Measurements from ENCODE around the gene BTLA. TPM values are rescaled to one million over a fixed set of nuclear protein-coding genes. Genes with fewer than 3 reads are reported as not detected.

Gene BTLA
- total RNA-seq, 4 donors from 2014 or later = 0.49 to 2.7 TPM; not detected in 2

DNA sequence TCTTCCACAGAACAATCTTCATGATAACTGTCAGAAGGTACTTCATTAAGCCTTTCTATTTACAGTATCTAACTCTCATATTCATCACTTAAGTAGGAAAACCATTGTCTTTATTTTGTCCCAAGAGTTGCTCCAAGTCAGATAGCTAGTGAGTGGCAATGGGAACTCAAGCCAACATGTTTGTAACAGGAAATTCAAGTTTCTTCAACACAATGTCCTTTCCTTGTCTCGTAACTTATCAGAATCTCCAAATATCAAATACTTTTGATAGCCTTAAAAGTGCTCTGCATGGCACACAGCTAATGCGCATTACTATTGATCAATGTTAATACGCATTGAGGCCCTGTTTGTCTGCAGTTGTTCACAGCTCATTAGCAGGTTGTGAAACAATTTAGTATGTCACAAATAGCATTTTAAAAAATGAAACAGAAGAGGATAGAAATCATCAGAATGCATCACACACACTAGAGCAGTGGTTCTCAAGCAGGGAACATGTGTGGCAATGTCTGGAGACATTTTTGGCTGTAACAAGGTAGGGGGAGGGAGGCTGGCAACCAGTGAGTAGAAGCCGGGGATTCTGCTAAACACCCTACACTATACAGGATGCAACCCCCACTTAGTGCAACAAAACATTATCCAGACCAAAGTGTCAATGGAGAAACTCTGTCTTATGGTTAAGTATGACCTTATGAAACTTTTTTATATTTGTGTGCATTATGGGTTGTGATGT lies 27.5 kb downstream of the BTLA start:
- 86 to 92% methylated on average over 4 of the region's 4 CpGs for whole genome bisulfite sequencing, 2 donors
- Histone ChIP-seq H3K9me3 (no peaks in the 10 kb centered on the region), H3K4me1 (no peaks in the 10 kb centered on the region), H3K36me3 (no peaks in the 10 kb centered on the region), H3K27ac (no peak overlapping the region), H3K27me3 (no peaks in the 10 kb centered on the region), H3K4me3 (replicated peaks in 1 of 3) (no peak overlapping the region)
- no peak for DNase-seq
- intact Hi-C loops (cut with DNase I) = no loop called here
- TF ChIP-seq, protein P1, sequence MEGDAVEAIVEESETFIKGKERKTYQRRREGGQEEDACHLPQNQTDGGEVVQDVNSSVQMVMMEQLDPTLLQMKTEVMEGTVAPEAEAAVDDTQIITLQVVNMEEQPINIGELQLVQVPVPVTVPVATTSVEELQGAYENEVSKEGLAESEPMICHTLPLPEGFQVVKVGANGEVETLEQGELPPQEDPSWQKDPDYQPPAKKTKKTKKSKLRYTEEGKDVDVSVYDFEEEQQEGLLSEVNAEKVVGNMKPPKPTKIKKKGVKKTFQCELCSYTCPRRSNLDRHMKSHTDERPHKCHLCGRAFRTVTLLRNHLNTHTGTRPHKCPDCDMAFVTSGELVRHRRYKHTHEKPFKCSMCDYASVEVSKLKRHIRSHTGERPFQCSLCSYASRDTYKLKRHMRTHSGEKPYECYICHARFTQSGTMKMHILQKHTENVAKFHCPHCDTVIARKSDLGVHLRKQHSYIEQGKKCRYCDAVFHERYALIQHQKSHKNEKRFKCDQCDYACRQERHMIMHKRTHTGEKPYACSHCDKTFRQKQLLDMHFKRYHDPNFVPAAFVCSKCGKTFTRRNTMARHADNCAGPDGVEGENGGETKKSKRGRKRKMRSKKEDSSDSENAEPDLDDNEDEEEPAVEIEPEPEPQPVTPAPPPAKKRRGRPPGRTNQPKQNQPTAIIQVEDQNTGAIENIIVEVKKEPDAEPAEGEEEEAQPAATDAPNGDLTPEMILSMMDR (IDR thresholded peaks at IDR 0.05) = no peak

DNA sequence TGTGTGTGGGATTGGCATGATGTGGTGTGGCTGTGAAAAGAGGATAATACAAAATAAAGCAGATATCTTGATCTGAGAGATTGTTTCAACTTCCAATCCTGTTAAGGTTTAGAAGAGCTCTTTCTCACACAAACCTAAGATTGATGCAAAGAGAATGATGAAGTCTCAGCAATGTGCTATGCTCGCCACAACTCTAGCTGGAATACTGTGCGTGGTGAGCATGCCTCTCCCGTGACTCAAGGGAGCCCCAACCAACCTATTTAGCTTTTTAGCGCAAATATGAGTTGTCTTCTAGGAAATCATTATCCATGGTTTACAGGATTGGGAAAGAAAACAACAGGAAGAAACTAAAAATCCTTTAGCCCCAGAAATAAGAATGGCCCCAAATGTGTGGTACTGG lies 28.5 kb downstream of the BTLA start:
- no peaks in the 10 kb centered on the region for H3K4me1 ChIP-seq
- TF ChIP-seq POLR2A (IDR thresholded peaks at IDR 0.05) = no peak
- TF ChIP-seq, protein P1 (IDR thresholded peaks at IDR 0.05) = no peak
- DNase-seq = no peak
- 93 to 98% methylated on average over 4 of the region's 4 CpGs for WGBS, 2 donors
- no peaks in the 10 kb centered on the region for H3K27me3 ChIP-seq
- no peak overlapping the region for H3K27ac ChIP-seq
- H3K9me3 ChIP-seq = no peaks in the 10 kb centered on the region
- H3K4me3 ChIP-seq (replicated peaks in 1 of 3) = no peak overlapping the region
- intact Hi-C loops (cut with DNase I) = no loop called here
- no peaks in the 10 kb centered on the region for H3K36me3 ChIP-seq

DNA sequence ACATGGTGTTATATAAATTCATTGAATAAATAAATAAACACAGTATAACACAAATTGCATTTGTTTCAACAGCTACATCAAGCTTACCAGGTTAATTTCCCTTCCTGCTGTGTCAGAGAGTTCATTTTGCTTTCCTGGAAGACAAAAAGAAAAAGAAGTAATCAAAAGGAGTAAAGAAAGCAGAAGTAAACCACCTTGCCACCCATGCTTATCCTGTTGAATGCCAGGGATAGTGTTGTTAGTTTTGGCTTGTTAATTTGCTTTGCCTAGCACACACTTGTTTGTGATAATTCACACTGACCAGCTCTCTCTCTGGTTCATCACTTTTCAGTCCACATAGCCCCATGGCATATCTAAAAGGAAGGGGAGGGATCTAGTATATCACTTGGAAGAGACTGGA lies 29.6 kb downstream of the BTLA start:
- Histone ChIP-seq H3K36me3 (no peaks in the 10 kb centered on the region), H3K9me3 (no peaks in the 10 kb centered on the region), H3K4me1 (no peaks in the 10 kb centered on the region), H3K27ac (no peak overlapping the region), H3K27me3 (no peaks in the 10 kb centered on the region), H3K4me3 (replicated peaks in 1 of 3) (no peak overlapping the region)
- TF ChIP-seq, protein P1 (IDR thresholded peaks at IDR 0.05) = no peak
- TF ChIP-seq POLR2A (IDR thresholded peaks at IDR 0.05) = no peak
- intact Hi-C loops (cut with DNase I) = no loop called here
- no peak for DNase-seq

DNA sequence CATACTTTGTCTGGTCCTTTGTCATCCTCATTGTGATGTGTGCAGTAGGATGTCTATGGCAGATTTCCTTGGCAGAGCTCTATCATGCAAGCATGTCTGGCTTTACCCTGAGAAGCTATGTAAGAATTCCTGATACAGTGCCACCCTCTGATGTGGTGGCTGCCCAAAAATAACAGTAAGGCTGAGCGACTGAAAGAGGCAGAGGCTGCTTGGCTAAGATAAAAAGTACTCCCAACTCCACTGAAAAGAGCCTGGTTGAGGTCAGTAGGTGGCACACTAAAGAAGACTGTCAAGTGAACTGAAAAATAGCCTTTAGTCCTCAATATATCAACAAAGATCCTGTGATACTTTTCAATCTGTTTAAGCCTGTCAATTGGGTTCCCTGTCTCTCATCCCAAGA lies 31.7 kb downstream of the BTLA start:
- Histone ChIP-seq H3K4me1 (no peaks in the 10 kb centered on the region), H3K9me3 (no peaks in the 10 kb centered on the region), H3K4me3 (replicated peaks in 1 of 3) (no peak overlapping the region), H3K27me3 (no peaks in the 10 kb centered on the region), H3K27ac (no peak overlapping the region), H3K36me3 (no peaks in the 10 kb centered on the region)
- 50 to 58% methylated on average over 1 of the region's 1 CpG for WGBS, 2 donors
- no peak for DNase-seq
- no peak for TF ChIP-seq POLR2A (IDR thresholded peaks at IDR 0.05)
- TF ChIP-seq, protein P1 (IDR thresholded peaks at IDR 0.05) = no peak
- intact Hi-C loops (cut with DNase I) = no loop called here

DNA sequence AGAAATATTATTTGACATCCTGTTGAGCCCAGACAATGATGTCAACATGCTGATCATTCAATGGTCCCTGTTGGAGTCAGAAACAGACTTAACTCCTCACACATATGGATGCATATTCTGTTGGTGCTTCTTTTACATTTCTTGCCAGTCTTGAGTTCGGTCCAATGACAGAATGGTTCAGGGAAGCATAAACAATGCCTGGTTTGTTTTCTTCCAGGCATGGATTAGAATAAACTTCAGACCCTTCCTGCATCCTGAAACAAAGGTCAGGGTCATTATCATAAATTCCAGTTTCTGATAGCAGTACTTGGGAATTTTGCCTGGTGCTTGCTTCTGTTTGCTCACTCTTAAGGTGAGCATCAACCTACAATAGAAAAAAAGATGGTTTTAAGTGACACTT lies 33.3 kb downstream of the BTLA start:
- TF ChIP-seq POLR2A (IDR thresholded peaks at IDR 0.05) = no peak
- TF ChIP-seq, protein P1 (IDR thresholded peaks at IDR 0.05) = no peak
- H3K27ac ChIP-seq = no peak overlapping the region
- no peaks in the 10 kb centered on the region for H3K36me3 ChIP-seq
- H3K9me3 ChIP-seq = no peaks in the 10 kb centered on the region
- 0% methylated on average over 1 of the region's 1 CpG for WGBS, 2 donors
- H3K4me3 ChIP-seq (replicated peaks in 1 of 3) = no peak overlapping the region
- H3K4me1 ChIP-seq = no peaks in the 10 kb centered on the region
- intact Hi-C loops (cut with DNase I) = no loop called here
- H3K27me3 ChIP-seq = no peaks in the 10 kb centered on the region
- DNase-seq = no peak

All from thyroid gland (tissue), 4 donors.